ENCODE data around the gene MIPOL1. TPM values are rescaled to one million over a fixed set of nuclear protein-coding genes. Genes with fewer than 3 reads are reported as not detected.

The MIPOL1 gene
- total and polyA plus RNA-seq, 2 of the 13 experiments (the other 11 are each of a cell fraction or from before 2014, with no cell fraction given): 8.6 to 34.2 TPM

- TF ChIP-seq SNAPC4 (CRISPR knock-in tag; IDR thresholded peaks at IDR 0.05): 0 out of 2 replicates have a peak, but pooled peaks have one; percentile 55
- no peak for TF ChIP-seq ZMAT5 (CRISPR knock-in tag; IDR thresholded peaks at IDR 0.05; ENCODE audit: borderline replicate concordance, low read depth)
- TF ChIP-seq ZNF543 (CRISPR knock-in tag; IDR thresholded peaks at IDR 0.05): 0 out of 2 replicates have a peak, but pooled peaks have one; percentile 22
- TF ChIP-seq LCORL (IDR thresholded peaks at IDR 0.05): no peak; the same call in 1 of the 2 replicates
- peak; percentile 95 for TF ChIP-seq LCORL (CRISPR knock-in tag; IDR thresholded peaks at IDR 0.05)
- no peak for TF ChIP-seq ZNF350 (CRISPR knock-in tag; IDR thresholded peaks at IDR 0.05; ENCODE audit: borderline replicate concordance, low read depth)
- TF ChIP-seq MAF1 (CRISPR knock-in tag; IDR thresholded peaks at IDR 0.05; ENCODE audit: borderline replicate concordance): 0 out of 2 replicates have a peak, but pooled peaks have one; percentile 56
- TF ChIP-seq PITX1 (CRISPR knock-in tag; IDR thresholded peaks at IDR 0.05): peak; percentile 100
- TF ChIP-seq TRIM22 (IDR thresholded peaks at IDR 0.05): no peak
- TF ChIP-seq CERS6 (CRISPR knock-in tag; IDR thresholded peaks at IDR 0.05): no peak
- TF ChIP-seq ZNF558 (CRISPR knock-in tag; IDR thresholded peaks at IDR 0.05; ENCODE audit: borderline replicate concordance): no peak
- 0 out of 2 replicates have a peak, but pooled peaks have one; percentile 74 for TF ChIP-seq ZNF549 (CRISPR knock-in tag; IDR thresholded peaks at IDR 0.05)
- peak; percentile 25; the same call in 1 of the 2 replicates for TF ChIP-seq ZNF101 (CRISPR knock-in tag; IDR thresholded peaks at IDR 0.05; ENCODE audit: borderline replicate concordance, low read depth)
- TF ChIP-seq NONO (IDR thresholded peaks at IDR 0.05): no peak
- peak; percentile 95; the same call in 1 of the 2 replicates for TF ChIP-seq NONO (CRISPR knock-in tag; conservative IDR thresholded peaks at IDR 0.05)
- TF ChIP-seq TP53 (CRISPR knock-in tag; conservative IDR thresholded peaks at IDR 0.05): peak; percentile 94; the same call in 1 of the 2 replicates
- TF ChIP-seq TAF1 (CRISPR knock-in tag; IDR thresholded peaks at IDR 0.05): no peak; the same call in 1 of the 2 replicates
- no peak for TF ChIP-seq SETDB1 (CRISPR knock-in tag; IDR thresholded peaks at IDR 0.05; ENCODE audit: borderline replicate concordance)
- TF ChIP-seq ZNF816 (CRISPR knock-in tag; IDR thresholded peaks at IDR 0.05; ENCODE audit: borderline replicate concordance): peak; percentile 82; the same call in 1 of the 2 replicates
- no peak; the same call in 1 of the 2 replicates for TF ChIP-seq ZNF441 (CRISPR knock-in tag; IDR thresholded peaks at IDR 0.05; ENCODE audit: borderline replicate concordance)
- no peak for TF ChIP-seq SMAD1 (CRISPR knock-in tag; IDR thresholded peaks at IDR 0.05; ENCODE audit: borderline replicate concordance, low read depth)
- TF ChIP-seq SMC3 (IDR thresholded peaks at IDR 0.05; ENCODE audit: low read length): peak; percentile 43
Observed at GRCh38 chr14:37546621-37547447, 349.1 kb downstream of the MIPOL1 start (continued).
